Chondrocyte (in vitro differentiated cells): ENCODE results near the gene EXOC6. TPM values are rescaled to one million over a fixed set of nuclear protein-coding genes. Genes with fewer than 3 reads are reported as not detected.

Source experiments
- DNase-seq: peaks from one replicate; pipeline ENCODE4 v3.0.0; 2021; ENCODE audit warnings: mixed read lengths, low spot score
- H3K27ac Mint-ChIP-seq: one replicate; pipeline ENCODE4 v1.8.0; 2021; ENCODE audit warnings: mild to moderate bottlenecking, moderate library complexity, mixed read lengths; ENCODE audit not compliant: unreplicated experiment
- H3K27me3 Mint-ChIP-seq: 2 replicates; pipeline ENCODE4 v1.8.0; 2021; ENCODE audit warnings: low read depth, mixed read lengths
- H3K36me3 Mint-ChIP-seq: 2 replicates; pipeline ENCODE4 v1.8.0; 2021; ENCODE audit warnings: low read depth, mixed read lengths
- H3K4me1 Mint-ChIP-seq: 2 replicates; pipeline ENCODE4 v1.8.0; 2021; ENCODE audit warnings: low read depth, mild to moderate bottlenecking, mixed read lengths
- H3K4me3 Mint-ChIP-seq: one replicate; pipeline ENCODE4 v1.8.0; 2021; ENCODE audit warnings: mild to moderate bottlenecking, moderate library complexity, mixed read lengths; ENCODE audit not compliant: unreplicated experiment
- H3K9me3 Mint-ChIP-seq: 2 replicates; pipeline ENCODE4 v1.8.0; 2021; ENCODE audit warnings: low read depth, mixed read lengths
- CTCF ChIP-seq: fragments of 200-600 bp; sonication (generic); IDR thresholded peaks from 2 replicates; pipeline ENCODE4 v1.5.0; 2021; ENCODE audit warnings: antibody characterized with exemption, mild to moderate bottlenecking, moderate library complexity
- total RNA-seq: library from RNA; stranded (reverse); gene quantifications from 3 replicates; pipeline ENCODE4 v1.2.1, GENCODE V29; 2021

EXOC6 gene
- total RNA-seq, 1 donor from 2014 or later = 7.2 TPM

- H3K36me3 Mint-ChIP-seq = no peaks in the 10 kb centered on the region
- no peaks in the 10 kb centered on the region for H3K9me3 Mint-ChIP-seq
- no peaks in the 10 kb centered on the region for H3K27me3 Mint-ChIP-seq
- peaks cover 6% of the 10 kb centered on the region for H3K4me1 Mint-ChIP-seq
- H3K27ac Mint-ChIP-seq = no peak overlapping the region
- DNase-seq = no peak
- no peak overlapping the region for H3K4me3 Mint-ChIP-seq
- TF ChIP-seq CTCF = no peak
These were observed 28.3 kb downstream of the EXOC6 start for GRCh38 chr10:92876509-92877036.

GRCh38 chr10:92880233-92880861, 32.0 kb downstream of the EXOC6 start:
- no peaks in the 10 kb centered on the region for H3K9me3 Mint-ChIP-seq
- H3K27ac Mint-ChIP-seq = no peak overlapping the region
- H3K4me3 Mint-ChIP-seq = no peak overlapping the region
- H3K27me3 Mint-ChIP-seq = no peaks in the 10 kb centered on the region
- TF ChIP-seq CTCF = peak; percentile 88
- DNase-seq = no peak
- H3K36me3 Mint-ChIP-seq = no peaks in the 10 kb centered on the region
- H3K4me1 Mint-ChIP-seq = no peaks in the 10 kb centered on the region

GRCh38 chr10:92880917-92881316, 32.6 kb downstream of the EXOC6 start:
- no peak for TF ChIP-seq CTCF
- Mint-ChIP-seq H3K9me3 (no peaks in the 10 kb centered on the region), H3K4me3 (no peak overlapping the region), H3K27me3 (no peaks in the 10 kb centered on the region), H3K36me3 (no peaks in the 10 kb centered on the region), H3K4me1 (no peaks in the 10 kb centered on the region), H3K27ac (no peak overlapping the region)
- no peak for DNase-seq

DNA sequence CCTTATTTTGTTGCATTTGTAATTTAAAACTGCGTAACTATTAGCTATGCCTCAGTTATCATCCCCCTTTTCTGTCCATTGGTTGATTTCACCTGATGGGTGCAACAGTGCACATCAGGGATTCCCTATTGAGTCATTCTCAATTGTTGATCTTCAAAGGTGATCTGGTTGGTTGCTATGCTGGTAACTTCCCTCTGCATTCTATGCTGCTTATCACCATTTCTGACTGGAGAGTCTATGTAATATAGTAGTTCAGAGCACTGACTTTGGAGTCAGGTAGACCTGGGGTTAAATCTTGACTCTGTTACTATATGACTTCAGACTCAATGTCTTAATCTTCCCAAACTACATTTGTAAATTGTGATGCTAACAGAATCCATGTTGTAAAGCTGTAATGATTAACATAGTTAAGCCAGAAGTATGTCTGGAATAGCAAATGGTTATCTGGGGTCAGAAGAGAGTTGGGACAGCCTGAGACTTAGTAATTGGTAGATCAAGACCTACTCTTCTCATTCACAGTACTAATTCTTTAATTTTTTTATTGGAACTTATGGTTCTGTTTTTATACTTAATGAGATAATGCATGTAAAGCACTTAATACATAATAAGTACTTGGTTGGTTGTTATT, 38.1 kb downstream of the EXOC6 start:
- Mint-ChIP-seq H3K9me3 (no peaks in the 10 kb centered on the region), H3K4me1 (peaks cover 4% of the 10 kb centered on the region), H3K27me3 (no peaks in the 10 kb centered on the region), H3K27ac (no peak overlapping the region), H3K4me3 (no peak overlapping the region), H3K36me3 (no peaks in the 10 kb centered on the region)
- TF ChIP-seq CTCF = no peak
- DNase-seq = no peak

DNA sequence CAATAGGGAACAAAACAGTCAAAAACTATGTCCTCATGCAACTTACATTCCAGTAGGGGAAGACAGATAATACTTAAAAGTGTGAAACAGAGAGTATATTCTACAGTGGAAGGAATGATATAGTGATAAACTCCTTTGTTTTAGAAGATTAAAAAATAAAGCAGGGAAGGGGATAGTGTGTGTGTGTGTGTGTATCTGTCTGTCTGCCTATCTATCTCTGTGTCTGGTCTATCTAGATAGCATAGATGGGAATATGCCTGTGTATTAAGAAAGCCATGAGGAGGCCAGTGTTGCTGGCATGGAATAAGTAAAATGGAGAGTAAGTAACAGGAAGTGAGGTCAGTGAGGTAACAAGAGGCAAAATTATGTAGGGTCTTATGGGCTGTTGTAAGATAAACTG, 42.2 kb downstream of the EXOC6 start:
- H3K9me3 Mint-ChIP-seq = no peaks in the 10 kb centered on the region
- no peak for TF ChIP-seq CTCF
- no peaks in the 10 kb centered on the region for H3K36me3 Mint-ChIP-seq
- H3K4me1 Mint-ChIP-seq = peaks cover 14% of the 10 kb centered on the region
- no peaks in the 10 kb centered on the region for H3K27me3 Mint-ChIP-seq
- H3K4me3 Mint-ChIP-seq = no peak overlapping the region
- no peak overlapping the region for H3K27ac Mint-ChIP-seq
- no peak for DNase-seq
